Hematopoietic multipotent progenitor cell treated with erythropoietin and hydrocortisone succinate and interleukin-3 and kit ligand, for 6 days (in vitro differentiated cells): ENCODE data around the gene NDUFV1.

Experiments
- DNase-seq: peaks from one replicate; pipeline ENCODE4 v3.0.0-alpha.2; 2015

Gene NDUFV1

GRCh38 chr11:67640758-67641337 is 34.1 kb downstream of the NDUFV1 start:
- no peak for DNase-seq

DNA sequence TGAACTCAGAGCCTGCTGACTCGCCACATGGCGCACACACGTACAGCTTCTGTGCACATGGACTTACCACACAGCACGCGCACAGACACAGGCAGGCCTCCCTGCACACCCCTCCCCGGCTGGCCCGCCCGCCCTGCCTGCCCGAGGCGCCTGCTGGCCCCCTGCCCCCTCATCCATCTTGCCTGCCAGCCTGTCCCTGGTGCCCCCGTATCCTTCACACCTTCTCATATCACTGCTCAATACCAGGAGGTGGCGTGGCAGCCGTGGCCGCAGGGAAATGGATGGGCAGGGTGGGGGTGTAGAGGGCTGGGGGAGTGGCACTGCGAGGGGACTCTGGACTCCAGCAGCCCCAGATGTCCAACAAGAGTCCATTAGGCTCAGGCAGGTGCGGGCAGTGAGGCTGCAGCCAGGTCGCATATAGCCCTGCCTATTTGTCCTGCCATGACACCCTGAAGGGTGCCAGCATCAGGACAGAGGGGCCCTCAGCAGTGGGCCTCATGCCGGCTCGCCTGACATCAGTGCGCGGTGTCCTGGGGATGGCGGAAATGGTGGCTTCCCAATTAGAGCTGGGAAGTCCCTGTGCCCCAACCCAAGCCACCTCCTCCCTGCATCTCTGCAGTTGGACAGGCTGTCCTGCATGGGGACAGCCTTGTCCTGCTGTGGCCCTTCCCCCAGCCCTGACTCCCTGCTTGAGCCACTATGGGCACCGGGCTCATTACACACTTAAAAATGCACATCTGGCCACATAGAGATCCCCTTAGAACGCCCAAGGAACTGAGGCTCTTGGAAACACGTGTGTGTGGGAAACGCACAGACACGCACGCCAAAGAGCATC is 34.8 kb downstream of the NDUFV1 start:
- DNase-seq: no peak

DNA sequence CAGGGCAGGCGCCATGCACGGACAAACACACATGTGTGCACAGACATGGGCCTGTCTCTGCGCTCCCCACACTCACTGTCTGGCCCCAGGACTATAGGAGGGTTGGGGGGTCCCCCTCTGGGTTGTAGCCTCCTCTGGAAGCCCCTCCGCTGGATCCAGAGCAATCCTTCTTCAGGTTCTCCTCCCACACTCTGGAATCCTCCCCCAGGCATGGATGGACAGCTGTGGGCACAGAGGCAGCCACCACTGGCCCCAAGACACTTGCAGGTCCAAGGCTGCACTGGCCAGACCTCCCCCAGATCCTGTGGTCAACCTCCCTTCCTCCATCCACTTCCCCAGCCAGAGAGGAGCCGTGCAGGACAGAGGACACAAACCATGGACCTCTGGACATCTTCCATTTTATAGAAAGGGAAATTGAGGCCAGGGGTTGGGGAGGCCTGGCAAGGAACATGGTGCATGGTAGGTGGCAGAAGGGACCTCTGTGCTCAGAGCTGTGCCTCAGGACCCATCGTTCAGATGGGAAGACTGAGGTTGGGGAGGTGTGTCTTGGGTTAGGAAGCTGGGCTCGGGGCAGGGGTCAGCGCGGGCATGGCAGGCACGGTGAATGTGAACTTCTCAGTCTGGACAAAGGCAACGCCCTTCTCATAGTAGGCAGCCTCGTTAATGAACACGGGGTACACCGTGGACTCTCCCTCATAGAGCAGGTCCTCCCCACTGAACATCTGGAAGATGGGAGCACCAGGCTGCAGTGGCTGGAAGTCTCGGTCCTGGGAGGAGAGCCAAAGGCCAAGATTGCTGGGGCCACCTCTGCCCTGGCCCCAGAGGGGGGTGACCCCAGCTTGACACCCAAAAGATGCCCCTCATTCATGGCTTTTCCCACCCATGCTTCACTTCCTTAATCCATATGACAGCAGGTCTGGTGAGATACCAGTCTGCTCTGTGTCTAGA is 35.7 kb downstream of the NDUFV1 start:
- no peak for DNase-seq

DNA sequence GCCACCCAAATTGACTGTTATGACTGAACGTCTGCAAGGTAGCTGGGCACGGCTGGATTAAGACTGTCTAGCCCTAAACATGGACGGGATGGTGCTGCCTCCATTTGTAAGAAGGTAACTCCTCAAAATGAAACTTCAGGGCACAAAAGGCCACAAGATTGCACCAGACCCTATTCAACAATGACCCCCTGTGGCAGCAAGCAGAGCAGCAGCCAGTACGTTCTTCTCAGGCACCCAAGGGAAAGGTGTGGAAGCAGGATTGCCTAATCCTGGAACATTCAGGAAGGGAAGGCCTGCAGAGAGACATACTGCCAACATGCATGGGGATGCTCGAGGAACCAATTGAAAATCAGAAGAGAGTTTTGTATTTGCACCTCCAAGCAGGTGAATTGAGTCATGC is 37.3 kb downstream of the NDUFV1 start:
- DNase-seq: peak; percentile 47

GRCh38 chr11:67644472-67645418 is 38.0 kb downstream of the NDUFV1 start:
- DNase-seq: no peak

GRCh38 chr11:67645521-67646461 is 39.1 kb downstream of the NDUFV1 start:
- no peak for DNase-seq

- DNase-seq: peak; percentile 54
These were observed 40.0 kb downstream of the NDUFV1 start for GRCh38 chr11:67646535-67647336.

GRCh38 chr11:67647471-67647870 is 40.7 kb downstream of the NDUFV1 start:
- no peak for DNase-seq

DNA sequence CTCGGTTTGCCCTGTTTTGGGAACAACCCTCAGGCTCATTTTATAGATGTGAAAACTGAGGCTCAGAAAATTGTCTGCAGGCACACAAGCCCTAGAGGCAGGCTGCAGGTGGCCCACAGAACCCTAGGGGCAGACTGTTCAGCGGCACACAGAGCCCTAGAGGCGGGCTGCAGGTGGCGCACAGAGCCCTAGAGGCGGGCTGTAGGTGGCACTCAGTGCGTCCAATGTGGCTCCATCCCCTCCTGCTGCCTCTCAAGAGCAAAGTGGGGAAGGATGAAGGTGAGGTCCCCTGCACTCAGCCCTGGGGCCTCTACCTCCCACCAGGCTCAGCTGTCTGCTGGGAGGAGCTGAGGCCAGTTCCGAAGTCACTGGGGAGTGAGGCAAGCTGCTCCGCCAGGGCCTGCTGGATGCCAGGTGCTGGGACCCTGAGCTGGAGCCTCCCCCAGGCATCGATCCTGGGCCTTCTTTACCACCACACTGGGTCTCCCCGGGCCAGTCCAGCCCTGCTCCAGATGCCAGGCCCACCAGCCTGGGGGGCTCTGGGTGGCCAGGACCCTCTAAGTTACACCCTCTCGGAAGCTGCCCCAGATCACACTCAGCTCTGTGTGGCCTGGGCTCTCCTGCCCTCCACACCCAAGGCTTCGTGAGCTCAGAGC is 41.5 kb downstream of the NDUFV1 start:
- peak; percentile 85 for DNase-seq

DNA sequence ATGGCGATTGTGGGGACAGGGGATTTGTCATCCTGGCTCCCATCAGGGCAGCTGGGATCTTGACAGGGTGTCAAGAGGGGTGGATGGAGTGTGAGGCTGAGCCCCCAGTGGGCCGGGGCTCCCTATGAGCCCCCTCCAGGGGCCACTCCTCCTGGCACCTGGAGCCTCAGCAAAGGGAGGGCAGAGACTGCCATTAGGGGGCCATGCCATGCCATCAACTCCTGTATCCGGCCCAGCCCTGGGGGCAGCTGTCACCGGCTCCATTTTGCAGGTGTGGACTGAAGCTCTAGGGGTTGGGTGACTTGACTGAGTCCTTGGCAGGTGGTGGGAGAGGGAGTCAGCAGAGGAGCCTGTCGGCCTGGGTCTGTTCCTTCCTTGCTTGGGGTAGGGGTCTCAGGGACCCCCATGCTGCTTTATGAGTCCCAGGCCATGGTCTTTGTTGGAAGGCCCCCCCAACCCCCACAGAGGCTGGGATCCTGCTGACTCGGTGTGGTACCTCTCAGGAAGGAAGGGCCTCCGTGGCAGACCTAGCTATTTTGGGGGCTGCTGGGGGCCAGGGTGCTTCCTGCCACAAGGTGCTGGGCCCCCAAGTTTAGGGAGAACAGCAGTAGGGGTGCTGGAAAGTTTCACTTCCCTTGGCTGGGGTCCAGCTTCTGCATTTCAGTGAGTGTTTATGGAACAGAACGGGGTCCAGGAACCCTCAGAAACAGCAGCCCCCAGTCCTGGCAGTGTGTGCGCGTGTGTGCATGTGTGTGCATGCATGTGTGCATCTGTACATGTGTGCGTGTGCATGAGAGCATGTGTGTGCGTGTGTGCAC is 42.3 kb downstream of the NDUFV1 start:
- DNase-seq: peak; percentile 45

DNA sequence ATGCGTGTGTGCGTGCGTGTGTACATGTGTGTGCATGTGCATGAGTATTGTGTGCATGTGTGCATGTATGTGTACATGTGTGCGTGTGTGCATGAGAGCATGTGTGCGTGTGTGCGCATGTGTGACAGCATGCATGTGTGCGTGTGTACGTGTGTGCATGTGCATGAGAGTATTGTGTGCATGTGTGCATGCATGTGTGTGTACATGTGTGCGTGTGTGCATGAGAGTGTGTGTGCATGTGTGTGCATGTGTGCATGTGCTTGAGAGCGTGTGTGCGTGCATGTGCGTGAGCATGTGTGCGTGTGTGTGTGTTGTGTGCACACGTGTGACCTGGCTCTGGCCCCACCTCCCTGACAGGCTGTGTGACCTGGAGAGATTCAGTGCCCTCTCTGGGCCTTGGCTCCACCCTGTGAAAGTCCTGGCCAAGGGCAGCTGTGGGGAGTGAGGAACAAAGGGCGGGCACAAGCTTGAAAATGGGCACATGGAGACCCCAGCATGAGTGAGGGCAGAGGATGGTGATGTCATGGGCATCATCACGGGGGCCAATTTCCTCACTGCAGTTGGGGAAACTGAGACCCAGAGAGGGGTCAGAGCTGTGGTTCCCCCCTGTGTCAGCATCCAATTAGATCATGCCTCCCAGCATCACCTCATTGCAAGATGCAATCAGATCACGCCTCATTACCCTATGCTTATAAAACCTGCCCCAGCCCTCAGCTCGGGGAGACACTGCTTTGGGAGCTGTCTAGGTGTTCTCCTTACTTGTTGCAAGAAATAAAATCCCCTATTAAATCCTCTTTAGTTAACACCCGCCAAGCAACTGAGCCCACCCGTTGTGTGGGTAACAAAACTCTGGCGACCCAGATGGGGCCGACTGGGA is 43.1 kb downstream of the NDUFV1 start:
- DNase-seq: no peak

DNA sequence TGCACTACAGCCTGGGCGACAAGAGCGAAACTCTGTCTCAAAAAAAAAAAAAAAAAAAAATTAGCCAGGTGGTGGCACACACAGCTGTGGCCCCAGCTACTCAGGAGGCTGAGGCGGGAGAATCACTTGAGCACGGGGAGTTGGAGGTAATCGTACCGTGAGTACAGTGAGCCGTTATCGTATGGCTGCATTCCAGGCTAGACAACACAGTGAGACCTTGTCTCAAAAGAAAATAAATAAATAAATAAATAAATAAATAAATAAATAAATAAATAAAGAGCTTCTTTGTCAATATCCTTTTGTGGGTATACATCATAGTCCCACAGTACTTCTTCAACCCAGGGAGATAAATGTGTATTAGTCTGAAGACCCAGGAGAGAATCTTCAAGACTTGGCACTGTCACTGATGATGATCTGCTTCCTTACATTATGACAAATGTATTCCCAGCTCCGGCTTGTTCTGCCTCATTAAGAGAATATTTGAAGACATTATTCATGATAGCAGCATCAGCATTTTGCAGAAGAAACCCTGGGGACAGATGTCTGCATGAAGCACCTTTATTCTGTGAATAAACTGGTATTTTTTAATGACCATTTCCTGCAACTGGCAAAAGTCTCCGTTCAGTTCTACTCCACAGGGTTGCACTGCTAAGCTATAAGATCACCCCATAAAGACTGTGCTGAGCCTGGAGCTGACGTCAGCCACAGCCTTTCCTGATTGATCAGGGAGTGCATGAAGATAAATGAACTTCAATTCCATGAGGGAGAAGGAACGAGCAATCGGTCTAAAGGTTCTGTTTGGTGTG is 45.4 kb downstream of the NDUFV1 start:
- no peak for DNase-seq

GRCh38 chr11:67652965-67653845 is 46.5 kb downstream of the NDUFV1 start:
- no peak for DNase-seq

GRCh38 chr11:67654225-67654624 is 47.5 kb downstream of the NDUFV1 start:
- no peak for DNase-seq

DNA sequence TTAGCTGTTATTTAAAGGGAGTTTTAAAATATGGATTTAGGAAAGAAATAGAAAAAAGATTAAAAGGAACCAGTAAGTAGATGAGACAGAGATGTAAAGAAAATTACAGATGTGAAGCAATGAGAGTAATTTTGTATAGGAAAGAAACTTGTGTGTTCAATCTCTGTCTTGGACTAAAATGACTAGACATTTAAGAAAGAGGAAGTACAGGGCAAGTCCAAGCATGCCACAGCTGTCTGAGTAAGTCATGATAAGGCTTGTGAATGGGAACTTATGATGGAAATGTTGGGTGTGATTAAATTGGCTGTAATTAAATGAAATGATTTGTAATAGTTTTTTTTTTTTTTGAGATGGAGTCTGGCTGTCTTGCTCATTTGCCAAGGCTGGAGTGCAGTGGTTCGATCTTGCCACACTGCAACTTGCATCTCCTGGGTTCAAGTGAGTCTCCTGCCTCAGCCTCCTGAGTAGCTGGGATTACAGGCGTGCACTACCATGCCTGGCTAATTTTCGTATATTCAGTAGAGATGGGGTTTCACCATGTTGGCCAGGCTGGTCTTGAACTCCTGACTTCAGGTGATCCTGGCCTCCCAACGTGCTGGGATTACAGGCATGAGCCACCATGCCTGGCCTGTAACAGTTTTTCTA is 49.7 kb downstream of the NDUFV1 start:
- peak; percentile 58 for DNase-seq
